Osteoblast (primary cell): ENCODE data around the gene DTX1. TPM values are rescaled to one million over a fixed set of nuclear protein-coding genes. Genes with fewer than 3 reads are reported as not detected.

ENCODE experiments used
- DNase-seq: peaks from one replicate; pipeline ENCODE4 v3.0.0; 2011; ENCODE audit warnings: low spot score, mixed read lengths; ENCODE audit not compliant: insufficient read length; ENCODE audit errors: missing footprints
- H2AFZ ChIP-seq: 2 replicates; pipeline ENCODE4 v1.6.0; 2011; ENCODE audit warnings: mild to moderate bottlenecking, low read length
- H3K27ac ChIP-seq: 2 replicates; pipeline ENCODE4 v1.5.1; 2011; ENCODE audit warnings: mild to moderate bottlenecking, low read depth, low read length, moderate library complexity
- H3K27me3 ChIP-seq: 2 replicates; pipeline ENCODE4 v1.6.0; 2012; ENCODE audit warnings: mild to moderate bottlenecking, control low read depth, inconsistent platforms, low read length, moderate library complexity; ENCODE audit not compliant: insufficient read depth
- H3K36me3 ChIP-seq: 2 replicates; pipeline ENCODE4 v1.5.1; 2011; ENCODE audit warnings: mild to moderate bottlenecking, low read length, control low read depth, moderate library complexity; ENCODE audit not compliant: insufficient read depth
- H3K4me1 ChIP-seq: 2 replicates; pipeline ENCODE4 v1.5.1; 2011; ENCODE audit warnings: mild to moderate bottlenecking, low read length, control low read depth, moderate library complexity; ENCODE audit not compliant: insufficient read depth
- H3K4me2 ChIP-seq: 2 replicates; pipeline ENCODE4 v1.6.0; 2011; ENCODE audit warnings: mild to moderate bottlenecking, low read length; ENCODE audit not compliant: insufficient read depth
- H3K4me3 ChIP-seq: fragments of 200-600 bp; sonication (generic); 3 replicates; pipeline ENCODE4 v1.5.1; 2012; ENCODE audit warnings: mild to moderate bottlenecking, low read length, inconsistent platforms; ENCODE audit not compliant: insufficient read depth
- H3K79me2 ChIP-seq: 2 replicates; pipeline ENCODE4 v1.6.0; 2012; ENCODE audit warnings: mild to moderate bottlenecking, low read length, control low read depth, inconsistent platforms; ENCODE audit not compliant: insufficient read depth
- H3K9me3 ChIP-seq: 2 replicates; pipeline ENCODE4 v1.5.1; 2011; ENCODE audit warnings: low read depth, low read length, control low read depth
- H4K20me1 ChIP-seq: 2 replicates; pipeline ENCODE4 v1.6.0; 2012; ENCODE audit warnings: mild to moderate bottlenecking, low read length, control low read depth; ENCODE audit not compliant: insufficient read depth
- total RNA-seq: library from RNA; depleted of rRNA; stranded (reverse); fragments of >200 nt; gene quantifications from 2 replicates; pipeline ENCODE4 v1.2.3, GENCODE V29; 2012
- TF ChIP-seq, protein P1 (sequence below): IDR thresholded peaks from 2 replicates; pipeline ENCODE4 v1.5.1; 2011; ENCODE audit warnings: mild to moderate bottlenecking, low read depth, low read length, moderate library complexity; ENCODE audit errors: extremely low read depth

Gene DTX1
- total RNA-seq, 1 donor, result under 0.01 TPM

DNA sequence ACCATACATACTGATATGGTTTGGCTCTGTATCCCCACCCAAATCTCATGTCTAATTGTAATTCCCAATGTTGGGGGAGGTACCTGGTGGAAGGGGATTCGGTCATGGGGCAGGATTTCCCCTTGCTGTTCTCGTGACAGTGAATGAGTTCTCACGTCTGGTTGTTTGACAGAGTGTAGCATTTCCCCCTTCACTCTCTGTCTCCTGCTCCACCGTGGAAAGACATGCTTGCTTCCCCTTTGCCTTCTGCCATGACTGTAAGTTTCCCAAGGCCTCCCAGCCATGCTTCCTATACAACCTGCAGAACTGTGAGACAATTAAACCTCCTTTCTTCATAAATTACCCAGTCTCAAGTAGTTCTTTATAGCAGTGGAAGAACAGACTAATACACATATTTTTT is 28.8 kb upstream of the DTX1 start:
- Histone ChIP-seq H4K20me1 (no peaks in the 10 kb centered on the region), H3K79me2 (no peaks in the 10 kb centered on the region), H3K4me2 (no peak overlapping the region), H3K36me3 (no peaks in the 10 kb centered on the region), H3K4me1 (no peaks in the 10 kb centered on the region), H3K27ac (no peak overlapping the region), H3K9me3 (no peaks in the 10 kb centered on the region), H3K4me3 (no peak overlapping the region), H3K27me3 (no peaks in the 10 kb centered on the region), H2AFZ (no peak overlapping the region)
- TF ChIP-seq, protein P1, sequence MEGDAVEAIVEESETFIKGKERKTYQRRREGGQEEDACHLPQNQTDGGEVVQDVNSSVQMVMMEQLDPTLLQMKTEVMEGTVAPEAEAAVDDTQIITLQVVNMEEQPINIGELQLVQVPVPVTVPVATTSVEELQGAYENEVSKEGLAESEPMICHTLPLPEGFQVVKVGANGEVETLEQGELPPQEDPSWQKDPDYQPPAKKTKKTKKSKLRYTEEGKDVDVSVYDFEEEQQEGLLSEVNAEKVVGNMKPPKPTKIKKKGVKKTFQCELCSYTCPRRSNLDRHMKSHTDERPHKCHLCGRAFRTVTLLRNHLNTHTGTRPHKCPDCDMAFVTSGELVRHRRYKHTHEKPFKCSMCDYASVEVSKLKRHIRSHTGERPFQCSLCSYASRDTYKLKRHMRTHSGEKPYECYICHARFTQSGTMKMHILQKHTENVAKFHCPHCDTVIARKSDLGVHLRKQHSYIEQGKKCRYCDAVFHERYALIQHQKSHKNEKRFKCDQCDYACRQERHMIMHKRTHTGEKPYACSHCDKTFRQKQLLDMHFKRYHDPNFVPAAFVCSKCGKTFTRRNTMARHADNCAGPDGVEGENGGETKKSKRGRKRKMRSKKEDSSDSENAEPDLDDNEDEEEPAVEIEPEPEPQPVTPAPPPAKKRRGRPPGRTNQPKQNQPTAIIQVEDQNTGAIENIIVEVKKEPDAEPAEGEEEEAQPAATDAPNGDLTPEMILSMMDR, result no peak
- DNase-seq, result no peak

DNA sequence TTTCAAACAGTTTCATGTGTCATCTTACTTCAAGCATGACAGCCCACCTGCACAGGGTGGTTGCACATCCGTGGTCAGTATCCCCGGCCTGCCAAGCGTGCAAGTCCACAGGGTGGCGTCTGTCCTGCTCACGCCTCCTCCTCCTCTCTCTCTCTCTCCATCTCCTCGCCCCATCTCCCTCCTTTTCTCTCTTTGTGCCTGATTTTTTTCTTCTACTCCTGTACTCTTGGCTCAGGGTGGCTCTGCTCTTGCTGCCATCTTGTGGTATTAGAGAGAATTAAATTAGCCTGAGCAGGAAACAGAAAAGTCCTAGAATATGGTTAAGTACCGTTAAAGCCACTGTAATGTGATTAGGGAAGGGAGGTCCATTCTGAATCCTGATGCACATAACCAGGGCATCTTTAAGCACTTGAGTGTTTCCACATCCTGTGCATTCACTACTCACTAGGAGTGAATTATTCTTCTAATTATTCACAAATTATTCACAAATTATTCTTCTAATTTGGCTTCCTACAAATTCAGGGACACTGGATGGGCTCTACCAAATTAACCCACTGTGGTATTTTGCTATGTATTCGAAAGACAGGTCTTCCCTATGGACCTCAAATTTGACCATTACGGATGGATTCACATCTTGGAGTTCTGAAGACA is 25.5 kb upstream of the DTX1 start:
- H2AFZ ChIP-seq, result no peak overlapping the region
- no peaks in the 10 kb centered on the region for H3K79me2 ChIP-seq
- no peaks in the 10 kb centered on the region for H3K9me3 ChIP-seq
- DNase-seq, result no peak
- H3K27ac ChIP-seq, result no peak overlapping the region
- TF ChIP-seq, protein P1, result peak; percentile 71
- H3K4me1 ChIP-seq, result no peaks in the 10 kb centered on the region
- no peak overlapping the region for H3K4me2 ChIP-seq
- H3K4me3 ChIP-seq, result no peak overlapping the region
- H3K36me3 ChIP-seq, result no peaks in the 10 kb centered on the region
- H3K27me3 ChIP-seq, result no peaks in the 10 kb centered on the region
- H4K20me1 ChIP-seq, result no peaks in the 10 kb centered on the region

GRCh38 chr12:113039911-113040445 is 16.6 kb upstream of the DTX1 start:
- Histone ChIP-seq H3K36me3 (no peaks in the 10 kb centered on the region), H3K4me2 (no peak overlapping the region), H3K4me3 (no peak overlapping the region), H3K27ac (no peak overlapping the region), H2AFZ (no peak overlapping the region), H3K79me2 (no peaks in the 10 kb centered on the region), H3K27me3 (no peaks in the 10 kb centered on the region), H3K9me3 (no peaks in the 10 kb centered on the region), H4K20me1 (no peaks in the 10 kb centered on the region), H3K4me1 (peaks cover 8% of the 10 kb centered on the region)
- TF ChIP-seq, protein P1, result no peak
- no peak for DNase-seq

DNA sequence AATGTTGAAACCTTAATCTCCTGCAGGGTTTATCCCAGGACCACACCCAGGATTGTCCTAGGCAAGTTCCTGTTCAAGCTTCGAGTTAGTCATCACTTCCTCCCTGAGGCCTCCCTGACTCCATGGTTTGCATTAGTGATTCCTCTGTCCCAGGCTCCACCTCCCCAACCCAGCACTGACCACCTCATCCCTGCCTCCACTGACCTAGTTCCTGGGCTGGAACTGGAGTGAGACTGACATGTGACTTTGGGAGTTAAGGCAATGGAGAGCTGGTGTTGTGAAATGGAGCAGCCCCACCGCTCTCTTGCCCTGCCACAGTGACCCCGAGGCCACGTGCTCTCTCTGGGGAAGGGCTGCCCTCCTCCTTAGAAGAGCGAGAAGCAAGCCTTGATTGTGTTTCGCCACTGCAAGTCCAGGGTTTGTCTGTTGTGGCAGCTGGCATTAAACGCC is 15.8 kb upstream of the DTX1 start:
- Histone ChIP-seq H3K36me3 (no peaks in the 10 kb centered on the region), H2AFZ (peak overlapping the region; percentile 38), H3K79me2 (no peaks in the 10 kb centered on the region), H3K4me2 (no peak overlapping the region), H3K4me1 (peaks cover 8% of the 10 kb centered on the region), H3K4me3 (no peak overlapping the region), H4K20me1 (no peaks in the 10 kb centered on the region), H3K27ac (no peak overlapping the region), H3K27me3 (no peaks in the 10 kb centered on the region), H3K9me3 (no peaks in the 10 kb centered on the region)
- DNase-seq, result no peak
- TF ChIP-seq, protein P1, result no peak
